Astrocyte of the cerebellum (primary cell): Measurements from ENCODE around the gene KRT4.
"Not testable (repeated sequence)": the region's sequence is repeated elsewhere in the genome, so short reads cannot be mapped to it uniquely, and the experiment has no call there.

Source experiments
- DNase-seq: peaks from one replicate; pipeline ENCODE4 v3.0.0-alpha.2; 2011; ENCODE audit warnings: low read depth
- H3K4me3 ChIP-seq: 2 replicates; pipeline ENCODE4 v1.5.1; 2011; ENCODE audit warnings: mild to moderate bottlenecking, low read depth, low read length, moderate library complexity
- CTCF ChIP-seq: IDR thresholded peaks from 2 replicates; pipeline ENCODE4 v1.5.1; 2012; ENCODE audit warnings: low read length, low read depth, moderate library complexity, mild to moderate bottlenecking; ENCODE audit errors: missing control alignments
- in situ Hi-C: cut with HindIII; loops from 2 replicates; pipeline ENCODE4 v1.10.0; 2017; ENCODE audit warnings: low sequenced_read_pairs

KRT4 gene

DNA sequence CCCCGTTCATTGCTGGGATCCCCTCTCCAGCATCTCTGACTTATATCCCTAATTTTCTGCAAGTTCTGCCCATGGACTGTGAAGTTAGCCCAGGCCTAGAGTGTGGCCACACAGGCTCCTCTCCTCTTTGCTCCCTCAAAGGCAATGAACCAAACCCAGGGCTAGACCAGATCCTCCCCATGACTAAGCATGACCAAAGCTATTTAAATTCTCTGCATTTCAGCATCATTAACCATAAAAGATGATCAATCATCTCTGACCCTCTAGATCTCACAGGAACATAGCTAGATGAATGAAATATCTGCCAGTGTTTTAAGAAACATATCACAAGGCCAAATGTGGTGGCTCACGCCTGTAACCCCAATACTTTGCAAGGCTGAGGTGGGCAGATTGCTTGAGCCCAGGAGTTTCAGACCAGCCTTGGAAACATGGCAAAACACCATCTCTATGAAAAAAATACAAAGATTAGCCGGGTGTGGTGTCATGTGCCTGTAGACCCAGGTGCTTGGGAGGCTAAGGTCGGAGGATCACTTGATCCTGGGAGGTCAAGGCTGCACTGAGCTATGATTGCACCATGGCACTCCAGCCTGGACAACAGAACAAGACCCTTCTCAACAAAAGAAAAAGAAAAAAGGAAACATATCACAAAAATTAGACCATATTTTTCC, 15.8 kb downstream of the KRT4 start:
- no peak overlapping the region for H3K4me3 ChIP-seq
- DNase-seq: peak; percentile 8
- in situ Hi-C loops: no loop called here
- TF ChIP-seq CTCF: no peak

- no peak overlapping the region for H3K4me3 ChIP-seq
- in situ Hi-C loops: no loop called here
- no peak for DNase-seq
- TF ChIP-seq CTCF: no peak
These were observed 16.4 kb downstream of the KRT4 start for GRCh38 chr12:52797529-52797894.

- in situ Hi-C loops: no loop called here
- H3K4me3 ChIP-seq: no peak overlapping the region
- DNase-seq: no peak
- TF ChIP-seq CTCF: no peak
These were observed 16.9 kb downstream of the KRT4 start for GRCh38 chr12:52796839-52797528.

DNA sequence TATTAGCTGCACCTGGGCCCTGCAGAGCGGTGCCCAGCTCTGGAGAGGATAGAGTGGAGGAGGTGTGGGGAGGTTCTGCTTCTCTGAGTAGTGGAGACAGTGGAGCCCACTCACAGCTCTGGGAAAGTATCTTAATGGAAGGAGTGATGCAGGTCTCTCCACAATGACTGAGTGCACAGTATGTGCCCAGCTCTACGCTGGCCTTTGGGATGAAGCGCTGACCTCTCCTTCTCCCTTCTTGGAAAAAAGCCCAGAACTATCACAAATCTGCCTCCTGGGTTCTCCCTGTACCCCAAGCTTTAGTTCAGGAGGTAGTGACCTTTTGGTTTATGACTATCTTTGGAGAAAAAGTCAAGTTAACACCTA, 17.5 kb downstream of the KRT4 start:
- no peak for DNase-seq
- in situ Hi-C loops: no loop called here
- no peak overlapping the region for H3K4me3 ChIP-seq
- TF ChIP-seq CTCF: no peak

DNA sequence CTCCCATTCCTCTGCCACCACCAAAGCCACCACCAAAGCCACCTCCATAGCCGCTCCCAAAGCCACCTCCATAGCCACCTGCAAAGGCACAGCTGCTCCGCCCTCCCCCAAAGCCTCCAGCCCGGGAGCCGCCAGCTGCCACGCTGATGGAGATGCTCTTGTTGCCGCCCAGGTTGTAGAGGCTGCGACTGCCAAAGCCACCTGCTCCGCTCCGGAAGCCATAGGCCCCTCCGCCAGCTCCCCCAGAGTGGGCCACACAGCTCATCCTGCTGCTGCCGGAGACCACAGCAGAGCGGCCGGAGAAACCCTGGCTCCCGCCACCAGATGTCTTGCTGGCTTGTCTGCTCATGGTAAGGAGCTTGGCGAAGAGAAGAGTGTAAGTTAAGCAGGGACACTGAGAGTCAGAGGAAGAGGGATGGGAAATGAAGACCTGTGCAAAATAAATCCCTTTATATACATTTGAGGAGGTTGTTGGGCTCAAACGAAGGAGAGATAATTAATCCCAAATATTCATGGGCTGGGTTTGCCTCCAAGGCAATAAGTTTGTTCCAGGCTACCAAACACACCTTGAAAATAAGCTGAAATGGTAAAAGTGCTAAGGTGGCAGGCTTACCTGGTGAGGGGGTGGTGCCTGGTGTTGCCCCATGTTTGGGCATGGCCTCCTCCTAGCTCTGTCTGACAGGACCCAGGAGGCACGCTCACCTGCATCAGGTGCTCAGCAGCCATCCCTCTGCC, 18.1 kb downstream of the KRT4 start, which contains the start of gene KRT3:
Gene KRT3, minus strand, starts transcription at position 424 of the 735 bp plus-strand sequence. Its CDS starts 75 bp downstream, at position 349.
- no peak for TF ChIP-seq CTCF
- in situ Hi-C loops: no loop called here
- no peak within 1 kb of the TSS for H3K4me3 ChIP-seq
- DNase-seq: no peak

DNA sequence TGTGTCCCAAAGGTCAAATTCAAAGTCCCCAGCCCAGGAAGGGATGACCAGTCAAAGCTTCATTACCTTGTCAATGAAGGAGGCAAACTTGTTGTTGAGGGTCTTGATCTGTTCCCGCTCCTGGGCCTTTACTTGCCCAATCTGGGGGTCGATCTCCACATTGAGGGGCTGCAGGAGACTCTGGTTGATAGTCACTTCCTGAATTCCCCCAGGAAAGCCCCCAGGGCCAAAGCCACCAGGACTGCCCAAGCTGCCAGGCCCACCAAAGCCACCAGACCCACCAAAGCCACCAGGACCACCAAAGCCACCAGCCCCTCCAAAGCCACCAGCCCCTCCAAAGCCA, 18.6 kb downstream of the KRT4 start:
- in situ Hi-C loops, H3K4me3 ChIP-seq, DNase-seq: not testable (repeated sequence)
